GM19468 (cell line): Measurements from ENCODE around the gene LYL1.

Source experiments
- ATAC-seq: cut with Tn5 transposase; IDR thresholded peaks from one replicate; pipeline ENCODE4 v1.9.1; 2021; ENCODE audit warnings: mild to moderate bottlenecking, moderate library complexity, moderate number of reproducible peaks; ENCODE audit not compliant: unreplicated experiment; ENCODE audit errors: extremely low read depth

LYL1 gene

GRCh38 chr19:13094771-13095392, 7.8 kb downstream of the LYL1 start:
- no peak for ATAC-seq

- ATAC-seq, result no peak
Measured at GRCh38 chr19:13094106-13094504, 8.6 kb downstream of the LYL1 start.

GRCh38 chr19:13093407-13094105, 9.1 kb downstream of the LYL1 start:
- ATAC-seq, result no peak

GRCh38 chr19:13092606-13093235, 9.9 kb downstream of the LYL1 start:
- no peak for ATAC-seq

GRCh38 chr19:13092158-13092543, 10.5 kb downstream of the LYL1 start:
- no peak for ATAC-seq

GRCh38 chr19:13091400-13092157, 11.1 kb downstream of the LYL1 start:
- no peak for ATAC-seq

- no peak for ATAC-seq
Measured at GRCh38 chr19:13090511-13091231, 12.0 kb downstream of the LYL1 start.

- ATAC-seq, result no peak
Measured at GRCh38 chr19:13089857-13090507, 12.7 kb downstream of the LYL1 start.

GRCh38 chr19:13089139-13089856, 13.4 kb downstream of the LYL1 start:
- ATAC-seq, result no peak

GRCh38 chr19:13087795-13088537, 14.7 kb downstream of the LYL1 start:
- no peak for ATAC-seq

- ATAC-seq, result no peak
Measured at GRCh38 chr19:13087295-13087694, 15.4 kb downstream of the LYL1 start.

GRCh38 chr19:13086341-13086740, 16.3 kb downstream of the LYL1 start:
- no peak for ATAC-seq

GRCh38 chr19:13085666-13086065, 17.0 kb downstream of the LYL1 start:
- no peak for ATAC-seq

- no peak for ATAC-seq
Measured at GRCh38 chr19:13083627-13084026, 19.0 kb downstream of the LYL1 start.

- ATAC-seq, result no peak
Measured at GRCh38 chr19:13083008-13083404, 19.7 kb downstream of the LYL1 start.

- ATAC-seq, result no peak
Measured at GRCh38 chr19:13082192-13083007, 20.3 kb downstream of the LYL1 start.

GRCh38 chr19:13079542-13079986, 23.1 kb downstream of the LYL1 start:
- ATAC-seq, result no peak
